SH-SY5Y (cell line): Measurements from ENCODE around the gene CFC1.
"Not testable (repeated sequence)": the region's sequence is repeated elsewhere in the genome, so short reads cannot be mapped to it uniquely, and the experiment has no call there.

Experiments used
- GATA2 ChIP-seq: IDR thresholded peaks from 2 replicates; pipeline ENCODE4 v1.6.1; 2011; ENCODE audit warnings: mild to moderate bottlenecking, low read depth, low read length
- GATA3 ChIP-seq: IDR thresholded peaks from 2 replicates; pipeline ENCODE4 v1.6.1; 2011; ENCODE audit warnings: low read depth, mild to moderate bottlenecking, low read length, moderate library complexity

Gene CFC1

GRCh38 chr2:130599393-130599792 lies at the start of gene CFC1:
Gene CFC1 (minus strand): TSS chr2:130599575. CDS start chr2:130599287, 288 bp downstream.
- not testable (repeated sequence) for TF ChIP-seq GATA2, GATA3

GRCh38 chr2:130611140-130611539 lies 11.8 kb upstream of the CFC1 start, which contains the start of gene POTEJ:
Gene POTEJ (plus strand): TSS chr2:130611440. CDS start chr2:130611533, 93 bp downstream.
- TF ChIP-seq GATA2, GATA3: not testable (repeated sequence)

GRCh38 chr2:130590842-130591359 lies 8.5 kb downstream of the CFC1 start:
- 0 out of 2 replicates have a peak, but pooled peaks have one; percentile 31 for TF ChIP-seq GATA3
- TF ChIP-seq GATA2, result peak; percentile 70
